A673 (cell line): ENCODE measurements around the gene TMEM266. TPM values are rescaled to one million over a fixed set of nuclear protein-coding genes. Genes with fewer than 3 reads are reported as not detected.

Experiments
- BruUV-seq: library from RNA; stranded (reverse); fragments of 400-500 nt; replicated peaks from 2 replicates; lab custom pipeline; 2021; lab: Mats Ljungman, UMichigan
- CTCF ChIA-PET: fragments of 300-600 bp; sonication (Branson Sonifier 250); formaldehyde crosslinking; loops from one replicate; lab custom pipeline; 2022; ENCODE audit warnings: antibody characterized with exemption; lab: Charles Lee
- POLR2A ChIA-PET: fragments of 300-600 bp; sonication (Branson Sonifier 250); formaldehyde crosslinking; loops from one replicate; lab custom pipeline; 2022; ENCODE audit warnings: antibody characterized with exemption; ENCODE audit not compliant: low non-redundant PET; lab: Charles Lee
- DNase-seq: peaks from one replicate; pipeline ENCODE4 v3.0.0-alpha.2; 2015; ENCODE audit warnings: low spot score
- H3K27ac ChIP-seq: fragments of 200-600 bp; sonication (generic); 2 replicates; pipeline ENCODE4 v1.5.1; 2016; ENCODE audit warnings: mixed run types, low read depth, mild to moderate bottlenecking, mixed read lengths, antibody characterized with exemption, low read length; ENCODE audit not compliant: poor library complexity, severe bottlenecking
- H3K27me3 ChIP-seq: fragments of 200-600 bp; sonication (generic); replicated peaks from 2 replicates; pipeline ENCODE4 v1.6.1; 2017; ENCODE audit warnings: mixed run types, low read depth, mild to moderate bottlenecking, mixed read lengths, antibody characterized with exemption, low read length; ENCODE audit not compliant: insufficient read depth, poor library complexity
- H3K36me3 ChIP-seq: fragments of 200-600 bp; sonication (generic); 2 replicates; pipeline ENCODE4 v1.6.1; 2016; ENCODE audit warnings: mixed run types, mild to moderate bottlenecking, mixed read lengths, antibody characterized with exemption, low read length; ENCODE audit not compliant: insufficient read depth, poor library complexity, severe bottlenecking
- H3K4me1 ChIP-seq: fragments of 200-600 bp; sonication (generic); 2 replicates; pipeline ENCODE4 v1.6.1; 2017; ENCODE audit warnings: mixed run types, mild to moderate bottlenecking, mixed read lengths, antibody characterized with exemption, low read length; ENCODE audit not compliant: insufficient read depth, poor library complexity, severe bottlenecking
- H3K4me3 ChIP-seq: fragments of 200-600 bp; sonication (generic); 2 replicates; pipeline ENCODE4 v1.5.1; 2016; ENCODE audit warnings: low read depth, mixed run types, mild to moderate bottlenecking, mixed read lengths, low read length; ENCODE audit not compliant: poor library complexity, severe bottlenecking
- H3K9me3 ChIP-seq: fragments of 200-600 bp; sonication (generic); 2 replicates; pipeline ENCODE4 v1.6.1; 2016; ENCODE audit warnings: mixed run types, low read depth, mild to moderate bottlenecking, mixed read lengths, antibody characterized with exemption, low read length; ENCODE audit not compliant: poor library complexity, severe bottlenecking
- CTCF ChIP-seq: fragments of 300-800, 200-600 bp; sonication (generic); conservative IDR thresholded peaks from 2 replicates; pipeline ENCODE4 v1.5.1; 2017; ENCODE audit warnings: low read depth, mild to moderate bottlenecking, antibody characterized with exemption, low read length, moderate library complexity, mixed read lengths
- EZH2 ChIP-seq: fragments of 200-600 bp; sonication (generic); IDR thresholded peaks from 2 replicates; pipeline ENCODE4 v1.6.1; 2017; ENCODE audit warnings: borderline replicate concordance, low read depth, mild to moderate bottlenecking, mixed read lengths, antibody characterized with exemption, low read length; ENCODE audit not compliant: poor library complexity, severe bottlenecking
- intact Hi-C: fragments of 100-400 bp; cut with micrococcal nuclease; formaldehyde crosslinking; loops from one replicate; pipeline ENCODE4 v1.10.0; 2022; ENCODE audit not compliant: unreplicated experiment
- total RNA-seq: library from RNA; stranded (reverse); gene quantifications from 2 replicates; pipeline ENCODE4 v1.2.3, GENCODE V29; 2021

TMEM266 gene
- total RNA-seq, 1 experiment from 2014 or later, result not detected

DNA sequence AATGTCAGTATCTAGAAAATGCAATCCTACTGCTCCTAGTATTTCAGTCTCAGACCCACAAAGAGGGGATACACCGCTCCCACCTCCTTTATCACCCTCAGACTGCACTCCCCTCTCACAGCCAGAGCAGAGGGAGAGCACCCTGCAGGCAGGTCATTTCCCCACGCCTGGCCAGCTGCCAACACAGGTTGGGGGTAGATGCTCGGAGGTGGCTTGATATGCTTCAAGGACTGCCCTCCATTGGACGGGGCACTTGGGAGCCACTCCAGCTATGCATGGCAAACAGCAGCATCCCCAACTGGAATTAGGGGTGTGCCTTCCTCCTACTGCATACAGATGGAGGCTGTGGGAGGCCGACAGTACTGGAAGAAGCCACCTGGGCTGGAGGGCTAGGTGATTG lies 41.9 kb downstream of the TMEM266 start:
- ChIA-PET CTCF (no interaction called here), POLR2A (no interaction called here)
- Histone ChIP-seq H3K27me3 (peaks cover 30% of the 10 kb centered on the region), H3K4me1 (no peaks in the 10 kb centered on the region), H3K4me3 (no peak overlapping the region), H3K27ac (no peak overlapping the region), H3K36me3 (no peaks in the 10 kb centered on the region), H3K9me3 (no peaks in the 10 kb centered on the region)
- BruUV-seq, result no TSS peak
- TF ChIP-seq CTCF, result no peak
- no peak for TF ChIP-seq EZH2
- DNase-seq, result no peak
- intact Hi-C loops, result no loop called here

GRCh38 chr15:76105391-76105790 lies 45.6 kb downstream of the TMEM266 start:
- Histone ChIP-seq H3K9me3 (no peaks in the 10 kb centered on the region), H3K4me1 (no peaks in the 10 kb centered on the region), H3K27ac (no peak overlapping the region), H3K36me3 (no peaks in the 10 kb centered on the region), H3K27me3 (peaks cover 8% of the 10 kb centered on the region), H3K4me3 (no peak overlapping the region)
- BruUV-seq, result no TSS peak
- intact Hi-C loops, result no loop called here
- DNase-seq, result no peak
- TF ChIP-seq CTCF (no peak), EZH2 (no peak)
- ChIA-PET CTCF (no interaction called here), POLR2A (no interaction called here)

GRCh38 chr15:76105911-76106310 lies 46.1 kb downstream of the TMEM266 start:
- Histone ChIP-seq H3K4me3 (no peak overlapping the region), H3K4me1 (no peaks in the 10 kb centered on the region), H3K9me3 (no peaks in the 10 kb centered on the region), H3K36me3 (no peaks in the 10 kb centered on the region), H3K27ac (no peak overlapping the region), H3K27me3 (peaks cover 5% of the 10 kb centered on the region)
- TF ChIP-seq CTCF, result no peak
- intact Hi-C loops, result no loop called here
- no TSS peak for BruUV-seq
- CTCF ChIA-PET, result no interaction called here
- POLR2A ChIA-PET, result no interaction called here
- DNase-seq, result no peak
